HEK293T (cell line): ENCODE measurements around the gene COL26A1.

Experiments used
- ELF4 ChIP-seq: fragments of 450-650 bp; IDR thresholded peaks from 2 replicates; pipeline ENCODE4 v1.6.1; 2017; ENCODE audit warnings: antibody characterized with exemption
- SP1 ChIP-seq: fragments of 450-650 bp; IDR thresholded peaks from 2 replicates; pipeline ENCODE4 v1.6.1; 2017
- SUZ12 ChIP-seq: fragments of 450-650 bp; IDR thresholded peaks from 2 replicates; pipeline ENCODE4 v1.6.1; 2016; ENCODE audit warnings: mild to moderate bottlenecking

GRCh38 chr7:101436221-101436735, 73.6 kb downstream of the COL26A1 start:
- TF ChIP-seq ELF4 (no peak), SP1 (no peak), SUZ12 (no peak)
